HG03378 (cell line): ENCODE data around the gene SEL1L2.

Source experiments
- ATAC-seq: cut with Tn5 transposase; IDR thresholded peaks from one replicate; pipeline ENCODE4 v1.9.1; 2021; ENCODE audit warnings: mild to moderate bottlenecking, moderate library complexity; ENCODE audit not compliant: unreplicated experiment

The SEL1L2 gene

GRCh38 chr20:13865791-13866351 is 124.5 kb downstream of the SEL1L2 start:
- ATAC-seq, result no peak

GRCh38 chr20:13865156-13865555 is 125.3 kb downstream of the SEL1L2 start:
- ATAC-seq, result no peak

DNA sequence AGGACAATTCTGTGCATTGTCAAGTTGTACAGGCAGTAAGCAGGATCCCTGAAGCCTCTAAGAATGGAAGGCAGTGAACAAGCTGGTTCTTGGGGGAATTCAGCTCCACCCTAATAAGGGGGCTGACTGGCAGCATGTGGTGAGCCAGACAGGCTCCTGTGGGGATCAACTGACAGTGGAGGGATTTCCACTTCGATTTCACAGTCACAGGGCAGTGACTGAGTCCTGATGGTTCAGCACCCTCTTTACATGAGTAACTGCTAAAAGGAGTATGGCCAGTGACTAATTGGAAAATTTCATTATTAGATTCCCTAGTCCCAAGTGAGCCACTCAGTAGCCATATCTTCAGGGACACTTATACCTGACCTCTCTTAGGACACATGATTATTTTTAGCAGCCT is 127.2 kb downstream of the SEL1L2 start:
- no peak for ATAC-seq

GRCh38 chr20:13862245-13862644 is 128.2 kb downstream of the SEL1L2 start:
- ATAC-seq, result no peak

- ATAC-seq, result no peak
Measured at GRCh38 chr20:13858871-13859270, 131.5 kb downstream of the SEL1L2 start.

GRCh38 chr20:13858439-13858838 is 132.0 kb downstream of the SEL1L2 start:
- ATAC-seq, result no peak

DNA sequence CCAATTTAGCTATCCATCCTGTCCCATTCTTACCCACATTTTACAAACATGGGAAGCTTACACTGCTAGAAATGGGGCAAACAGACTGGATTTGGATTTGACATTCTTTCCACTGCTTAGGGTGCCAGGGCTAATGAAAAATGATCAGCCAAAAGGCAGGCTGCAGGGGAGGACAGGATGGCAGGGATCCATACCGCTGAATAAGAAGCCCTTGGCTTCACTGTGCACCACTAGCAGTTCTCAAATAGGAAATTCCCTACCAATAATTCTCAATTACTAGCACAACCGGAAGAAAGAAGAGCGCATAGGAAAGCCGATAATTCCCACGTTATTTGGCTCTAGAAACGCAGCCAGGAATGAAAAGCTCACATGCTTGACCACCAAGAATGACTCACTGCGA is 132.5 kb downstream of the SEL1L2 start:
- ATAC-seq, result no peak

- no peak for ATAC-seq
Measured at GRCh38 chr20:13857304-13857703, 133.1 kb downstream of the SEL1L2 start.

- ATAC-seq, result no peak
Measured at GRCh38 chr20:13856354-13856753, 134.1 kb downstream of the SEL1L2 start.

DNA sequence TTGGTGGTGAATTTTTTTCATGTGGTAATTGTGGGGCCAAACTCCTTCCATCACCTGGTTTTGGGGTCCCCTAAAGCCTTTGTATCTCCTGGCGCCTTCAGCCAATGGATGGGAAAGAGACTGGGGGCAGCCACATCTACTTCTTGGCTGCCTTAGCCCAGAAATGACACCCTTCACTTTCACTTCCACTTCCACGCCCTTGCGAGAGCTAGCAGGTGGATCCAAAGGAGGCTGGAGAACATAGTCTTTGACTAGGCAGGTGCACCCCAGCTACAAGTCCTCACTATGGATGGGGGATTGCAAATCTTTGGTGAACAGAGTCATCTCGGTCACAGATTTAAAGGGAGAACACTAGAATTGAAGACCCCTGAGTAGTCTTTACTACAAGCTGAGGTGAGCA is 134.8 kb downstream of the SEL1L2 start:
- no peak for ATAC-seq

GRCh38 chr20:13852306-13852705 is 138.1 kb downstream of the SEL1L2 start:
- no peak for ATAC-seq

DNA sequence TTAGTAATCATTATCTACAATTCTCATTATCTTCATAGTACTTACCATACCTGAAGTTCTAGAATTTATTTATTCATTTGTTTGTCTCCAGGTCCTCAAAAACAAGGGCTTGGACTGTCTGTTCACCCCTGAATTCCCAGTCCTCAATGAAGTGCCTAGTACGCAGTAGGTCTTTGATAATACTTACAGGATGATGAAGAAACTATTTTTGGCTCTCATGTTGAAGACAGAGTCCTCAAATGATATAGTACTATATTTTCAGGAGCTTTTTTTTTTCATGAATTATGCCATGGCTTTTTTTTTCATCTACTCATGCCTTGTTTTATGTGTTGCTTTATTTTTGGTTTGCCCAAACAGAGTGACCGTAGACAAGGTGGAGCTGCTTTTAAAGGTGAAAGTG is 139.1 kb downstream of the SEL1L2 start:
- no peak for ATAC-seq

GRCh38 chr20:13844296-13844695 is 146.1 kb downstream of the SEL1L2 start:
- no peak for ATAC-seq

- ATAC-seq, result no peak
Measured at GRCh38 chr20:13841206-13841605, 149.2 kb downstream of the SEL1L2 start.

- no peak for ATAC-seq
Measured at GRCh38 chr20:13840093-13840465, 150.3 kb downstream of the SEL1L2 start.

DNA sequence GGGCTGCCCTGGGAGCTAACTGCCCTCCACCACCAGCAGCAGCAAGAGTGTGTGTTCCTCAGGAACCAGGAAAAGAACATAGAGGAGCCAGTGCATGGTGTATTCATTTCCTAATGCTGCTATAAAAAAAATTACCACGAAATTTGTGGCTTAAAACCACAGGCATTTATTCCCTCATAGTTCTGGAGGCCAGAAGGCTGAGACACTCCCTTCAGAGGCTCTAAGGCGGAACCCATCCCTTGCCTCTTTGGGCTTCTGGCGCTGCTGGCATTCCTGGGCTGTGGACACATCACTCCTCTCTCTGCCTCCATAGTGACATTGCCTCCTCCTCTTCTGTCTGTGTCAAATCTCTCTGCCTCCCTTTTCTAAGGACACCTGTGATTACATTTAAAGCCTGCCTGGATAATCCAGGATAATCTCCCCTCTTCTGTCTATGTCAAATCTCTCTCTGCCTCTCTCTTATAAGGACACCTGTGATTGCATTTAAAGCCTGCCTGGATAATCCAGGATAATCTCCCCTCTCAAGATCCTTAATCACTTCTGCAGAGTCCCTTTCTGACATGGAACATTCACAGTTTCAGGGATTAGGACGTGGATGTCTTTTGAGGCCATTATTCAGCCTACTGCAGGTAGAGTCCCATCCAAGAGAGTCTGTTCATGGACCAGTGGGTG is 150.9 kb downstream of the SEL1L2 start:
- ATAC-seq, result no peak

- ATAC-seq, result no peak
Measured at GRCh38 chr20:13838664-13839063, 151.8 kb downstream of the SEL1L2 start.

DNA sequence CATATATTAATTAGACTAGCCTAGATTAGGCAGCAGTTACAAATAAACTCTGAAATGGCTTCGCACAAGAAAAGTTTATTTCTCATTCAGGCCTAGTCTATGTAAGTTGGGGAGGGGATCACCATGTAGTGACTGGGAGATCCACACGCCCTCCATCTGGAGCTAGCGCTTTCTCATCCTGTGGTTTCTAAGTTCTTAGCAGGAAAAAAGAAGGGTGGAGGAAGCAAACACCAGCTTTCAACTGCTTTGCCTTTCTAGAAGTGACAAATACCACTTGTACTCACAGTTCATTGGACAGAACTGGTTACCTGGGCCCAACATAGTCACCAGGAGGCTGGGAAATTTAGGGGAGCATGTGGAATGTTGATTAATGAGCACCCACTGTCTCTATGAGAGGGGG is 158.9 kb downstream of the SEL1L2 start:
- ATAC-seq, result no peak

DNA sequence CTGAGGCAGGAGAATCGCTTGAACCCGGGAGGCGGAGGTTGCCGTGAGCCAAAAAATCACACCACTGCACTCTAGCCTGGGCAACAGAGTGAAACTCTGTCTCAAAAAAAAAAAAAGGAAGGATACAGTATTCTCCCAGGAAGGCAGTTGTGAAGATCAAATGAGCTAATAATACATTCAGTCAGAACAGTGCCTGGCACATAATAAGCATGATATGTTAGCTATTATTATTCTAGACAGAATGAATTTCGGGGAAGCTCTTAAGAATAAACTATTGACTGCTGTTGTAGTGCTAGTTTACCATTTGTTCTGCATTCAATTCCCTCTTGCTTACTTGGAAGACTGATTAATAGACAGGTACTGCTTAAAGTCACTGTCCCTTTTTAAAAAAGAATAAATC is 164.9 kb downstream of the SEL1L2 start:
- no peak for ATAC-seq

DNA sequence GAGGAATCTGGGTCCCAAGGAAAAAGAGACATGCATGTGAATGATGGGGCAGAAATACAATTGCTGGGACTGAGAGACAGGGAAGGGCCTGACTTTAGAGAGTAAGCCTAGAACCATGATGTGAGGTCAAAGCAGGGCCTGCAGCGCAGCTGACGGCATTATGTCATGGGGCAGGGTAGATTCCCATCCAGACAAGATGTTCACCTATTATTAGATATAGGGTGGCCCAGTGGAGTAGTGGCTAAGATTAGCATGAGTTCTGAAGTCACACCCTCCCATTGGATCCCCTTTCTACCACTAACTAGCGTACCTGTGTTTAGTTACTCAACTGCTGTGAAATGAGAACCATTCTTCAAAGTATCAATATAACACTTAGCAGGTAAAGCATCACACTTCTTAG is 166.0 kb downstream of the SEL1L2 start:
- no peak for ATAC-seq

DNA sequence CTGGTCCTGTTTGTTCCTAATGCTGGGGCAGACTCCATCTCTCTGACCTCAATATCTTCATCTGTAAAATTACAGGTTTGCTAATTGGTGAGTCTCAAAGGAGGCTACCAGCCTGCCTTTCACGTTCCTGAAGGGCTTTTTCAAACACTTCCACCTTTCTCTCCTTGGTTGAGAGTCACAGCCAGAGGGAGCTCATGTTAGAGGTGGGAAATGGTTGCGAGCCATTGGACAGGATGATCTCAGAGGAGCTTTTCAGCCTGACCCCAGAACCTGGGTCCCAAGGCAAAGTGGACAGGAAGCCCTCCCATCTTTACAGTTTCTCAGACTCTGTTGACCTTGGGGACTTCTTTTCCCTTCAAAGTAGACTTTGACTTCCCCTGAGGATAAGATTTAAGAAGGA is 168.0 kb downstream of the SEL1L2 start:
- ATAC-seq, result no peak

DNA sequence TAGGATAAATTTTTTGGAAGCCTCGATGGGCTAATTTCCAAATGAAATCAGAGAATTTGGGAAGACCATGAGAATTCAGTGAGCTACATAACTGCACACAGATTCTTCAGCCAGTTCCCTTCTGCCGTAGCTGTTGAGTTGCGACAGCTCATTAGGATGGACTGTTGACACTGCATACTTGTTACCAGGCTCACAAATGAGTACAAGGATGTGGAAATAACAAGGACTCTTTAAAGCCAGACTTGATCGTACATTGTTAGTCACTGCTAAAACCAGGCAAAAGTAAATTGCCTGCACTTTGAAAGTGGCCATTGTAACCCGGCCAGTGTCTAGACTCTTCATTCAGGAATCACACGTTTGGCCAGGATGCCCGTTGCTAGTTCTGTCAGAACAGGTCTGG is 168.5 kb downstream of the SEL1L2 start:
- ATAC-seq, result no peak
